SK-MEL-5 (cell line): ENCODE measurements around the gene TUBA4B. TPM values are rescaled to one million over a fixed set of nuclear protein-coding genes. Genes with fewer than 3 reads are reported as not detected.

ENCODE experiments used
- DNase-seq: peaks from one replicate; pipeline ENCODE4 v3.0.0-alpha.2; 2016; ENCODE audit warnings: low read depth, low spot score
- in situ Hi-C: cut with HindIII; loops from 2 replicates; pipeline ENCODE4 v1.10.0; 2016; ENCODE audit warnings: low sequenced_read_pairs, high pct_unique_total_duplicates, low pct_unique_long_range_greater_than_20kb
- total RNA-seq: library from RNA; depleted of rRNA; stranded (reverse); fragments of >200 nt; shearing (Covaris generic); gene quantifications from 2 replicates; pipeline ENCODE4 v1.2.3, GENCODE V29; 2014

The TUBA4B gene
- total RNA-seq, 1 experiment from 2014 or later, result not detected

DNA sequence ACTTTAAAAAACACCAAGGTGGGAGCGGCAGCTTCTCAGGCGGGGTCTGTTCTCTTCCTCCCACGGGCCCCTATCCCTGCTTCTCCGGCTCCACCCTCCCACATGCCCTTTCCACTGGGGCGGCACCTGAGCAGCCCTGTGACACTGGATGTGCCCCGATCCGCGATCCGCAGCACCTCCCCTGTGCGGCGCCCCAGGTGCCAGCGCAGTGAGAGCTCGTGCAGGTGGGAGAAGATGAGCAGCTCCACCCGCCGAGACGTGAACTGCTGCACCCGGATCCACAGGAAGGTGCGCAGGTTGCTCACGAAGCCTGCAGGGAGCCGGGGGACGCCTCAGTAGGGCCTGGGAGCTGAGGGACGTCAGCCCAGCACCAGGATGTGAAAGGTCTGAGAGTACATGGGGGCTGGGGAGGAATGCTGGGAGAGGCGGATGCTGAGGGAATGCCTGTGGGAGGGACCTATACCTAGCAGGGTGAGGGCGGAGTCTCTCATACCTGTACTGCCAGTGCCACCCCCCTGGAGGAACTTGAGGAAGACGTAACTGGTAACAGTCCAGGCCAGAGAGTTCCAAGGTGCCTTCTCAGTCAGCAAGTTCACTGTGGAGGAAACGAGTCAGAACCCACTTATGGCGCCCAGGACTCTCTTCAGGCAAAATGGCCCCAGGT is 37.0 kb upstream of the TUBA4B start:
- in situ Hi-C loops, result no loop called here
- DNase-seq, result no peak

DNA sequence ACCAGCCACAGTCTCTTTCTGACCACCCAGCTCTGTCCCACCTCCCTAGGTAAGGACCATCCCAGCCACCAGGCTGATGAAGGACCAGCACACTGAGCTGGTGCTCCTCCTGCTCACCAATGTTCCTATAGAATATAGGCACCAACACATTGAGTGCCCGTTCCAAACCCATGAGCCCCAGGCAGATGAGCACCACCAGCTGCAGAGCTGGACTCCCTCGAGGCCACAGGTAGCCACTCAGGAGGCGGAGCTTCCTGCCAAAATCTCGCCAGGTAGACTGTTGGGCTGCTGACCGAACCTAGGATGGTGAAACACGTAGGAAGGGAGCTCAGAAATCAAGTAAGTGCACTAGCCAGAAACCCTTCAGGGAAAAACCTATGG is 36.5 kb upstream of the TUBA4B start:
- in situ Hi-C loops, result no loop called here
- no peak for DNase-seq

DNA sequence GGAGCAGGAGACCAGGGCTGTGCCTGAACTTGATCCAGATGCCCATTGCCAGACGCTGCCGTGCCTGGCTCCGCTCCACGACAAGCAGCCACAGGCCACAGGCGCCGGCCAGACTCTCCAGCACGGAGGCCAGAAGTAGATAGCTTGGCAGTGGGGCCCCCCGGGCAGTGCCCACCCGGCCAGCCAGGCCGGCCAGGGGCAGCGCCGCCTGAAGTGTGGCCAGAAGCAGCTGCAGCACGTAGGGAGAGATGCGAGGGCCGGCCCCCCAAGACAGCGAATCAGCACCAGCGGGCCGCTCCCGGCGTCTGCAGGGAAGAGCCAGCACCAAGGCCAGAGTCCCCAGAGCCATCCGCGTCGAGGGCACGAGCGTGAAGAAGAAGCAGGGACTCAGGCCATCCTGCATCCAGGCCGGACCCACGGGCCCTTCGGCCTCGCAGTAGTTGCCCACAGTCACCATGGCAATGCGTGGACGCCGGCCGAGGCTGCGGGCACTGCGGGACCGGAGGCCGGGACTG is 34.8 kb upstream of the TUBA4B start:
- DNase-seq, result peak; percentile 56
- in situ Hi-C loops, result no loop called here

DNA sequence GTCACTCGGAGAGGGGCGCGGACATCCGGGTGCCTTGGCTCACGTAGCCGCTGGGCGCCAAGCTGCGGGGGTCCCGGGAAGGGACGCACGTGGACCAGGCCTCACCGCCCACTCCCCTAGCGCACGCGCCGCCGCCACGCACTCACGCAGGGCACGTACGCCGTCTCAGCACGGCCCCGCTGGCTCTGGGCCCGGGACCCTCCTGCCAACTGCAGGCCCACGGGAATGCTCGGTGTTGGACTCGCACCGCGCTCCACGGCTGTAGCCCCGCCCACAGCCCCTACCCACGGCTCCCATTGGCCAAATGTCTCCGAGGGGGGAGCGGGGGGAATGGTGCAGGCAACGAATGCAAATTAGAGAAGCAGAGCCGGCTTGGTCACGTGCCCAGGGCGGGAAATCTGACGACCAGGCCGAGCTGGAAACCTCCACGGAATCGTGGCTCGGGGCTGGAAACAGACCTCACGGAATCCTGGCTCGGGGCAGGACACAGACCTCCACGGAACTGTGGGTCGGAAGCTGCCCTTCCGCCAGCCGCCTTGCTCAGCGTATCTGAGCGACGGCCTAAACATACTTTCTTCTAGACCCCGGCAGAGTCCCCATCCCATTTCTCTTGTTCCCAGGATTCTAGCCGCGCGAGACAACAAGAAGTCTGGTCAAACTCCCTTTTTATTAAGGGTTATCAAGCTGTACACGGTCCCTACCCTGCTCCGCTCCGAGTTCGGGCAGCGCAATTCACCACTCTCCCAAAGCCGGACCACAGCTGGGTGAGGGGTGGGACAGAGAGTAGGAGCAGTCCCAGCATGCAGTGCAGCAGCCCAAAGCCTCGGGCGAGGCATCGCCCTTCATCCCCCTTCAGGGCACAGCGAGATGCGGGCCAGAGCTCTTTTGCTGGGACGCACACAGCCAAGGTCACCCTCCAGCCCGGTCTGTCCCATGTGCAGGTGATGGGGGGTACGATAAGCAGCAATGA is 34.0 kb upstream of the TUBA4B start, which contains the start of gene ABCB6:
TSS of gene ABCB6 (minus strand) at position 227 of the 970 bp plus-strand sequence. CDS start 285 bp downstream, outside the sequence.
- in situ Hi-C loops, result no loop called here
- DNase-seq, result peak; percentile 95

DNA sequence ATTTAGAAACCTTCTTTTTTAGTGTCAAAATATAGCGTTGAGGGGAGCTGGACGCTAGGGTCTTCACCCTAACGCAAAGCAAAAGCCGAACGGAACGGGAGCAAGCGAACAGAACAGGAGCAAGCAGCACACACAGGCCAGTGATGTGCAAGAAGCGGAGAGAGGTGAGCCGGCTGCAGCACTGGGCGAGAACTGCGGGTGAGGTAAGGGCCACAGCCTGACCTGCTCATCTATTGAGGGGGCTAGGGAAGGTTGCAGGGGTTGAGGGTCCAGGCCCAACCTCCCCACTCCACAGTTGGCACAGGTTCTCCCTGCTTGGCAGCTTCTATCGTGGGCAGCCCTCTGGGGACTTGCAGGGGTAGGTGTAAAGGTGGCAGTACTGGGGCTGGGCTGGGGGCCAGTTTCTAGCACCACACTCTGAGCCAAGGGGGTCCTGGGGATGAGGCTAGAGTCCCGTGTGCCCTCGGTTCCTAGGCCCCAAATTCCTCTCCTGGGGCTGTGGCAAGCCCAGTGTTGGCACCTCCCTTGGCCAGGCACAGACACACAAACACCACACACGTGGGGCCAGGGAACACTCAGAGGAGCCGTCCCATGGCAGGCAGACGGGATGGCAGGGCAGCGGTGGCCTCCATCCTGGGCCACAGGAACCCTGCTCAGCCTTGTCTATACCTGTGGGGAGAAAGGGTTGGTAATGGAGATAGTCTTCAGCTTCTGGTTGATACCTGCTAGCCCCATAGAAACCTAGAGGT is 33.1 kb upstream of the TUBA4B start:
- in situ Hi-C loops, result no loop called here
- DNase-seq, result no peak

DNA sequence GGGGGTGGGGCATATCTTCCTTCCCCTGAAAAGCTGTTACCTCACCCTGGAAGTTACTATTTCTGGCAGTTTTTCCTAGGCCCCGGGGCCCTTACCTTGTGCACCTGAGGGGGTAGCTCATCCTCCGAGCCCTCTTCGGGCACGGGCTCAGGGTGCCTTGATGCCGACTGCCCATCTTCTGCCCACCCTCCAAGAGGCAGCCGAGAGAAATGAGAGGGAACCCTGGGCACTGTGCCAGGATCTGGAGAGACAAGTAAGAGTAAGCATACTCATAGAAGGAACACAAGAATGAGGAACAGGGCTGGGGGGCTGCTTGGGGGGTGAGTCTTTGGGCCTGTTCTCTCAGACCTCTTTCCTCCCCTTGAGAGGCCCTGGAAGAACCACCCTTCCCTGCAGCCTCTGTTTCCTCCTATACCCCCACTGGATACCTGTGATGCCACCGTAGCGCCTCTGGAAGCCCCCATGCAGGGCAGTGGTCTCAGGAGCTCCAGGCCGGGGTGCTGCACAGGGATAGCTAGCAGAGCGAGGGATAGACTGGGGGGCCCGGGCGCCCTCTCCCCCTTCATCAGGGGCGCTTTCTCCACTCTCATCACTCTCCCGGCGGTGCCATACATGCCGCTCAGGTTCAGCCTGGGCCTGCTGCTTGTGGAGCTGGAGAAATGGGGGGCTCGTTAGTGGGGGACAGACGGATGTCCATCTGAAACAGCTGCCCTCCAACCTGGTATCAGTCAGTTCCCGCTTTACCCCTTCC is 32.2 kb upstream of the TUBA4B start:
- no peak for DNase-seq
- in situ Hi-C loops, result no loop called here

DNA sequence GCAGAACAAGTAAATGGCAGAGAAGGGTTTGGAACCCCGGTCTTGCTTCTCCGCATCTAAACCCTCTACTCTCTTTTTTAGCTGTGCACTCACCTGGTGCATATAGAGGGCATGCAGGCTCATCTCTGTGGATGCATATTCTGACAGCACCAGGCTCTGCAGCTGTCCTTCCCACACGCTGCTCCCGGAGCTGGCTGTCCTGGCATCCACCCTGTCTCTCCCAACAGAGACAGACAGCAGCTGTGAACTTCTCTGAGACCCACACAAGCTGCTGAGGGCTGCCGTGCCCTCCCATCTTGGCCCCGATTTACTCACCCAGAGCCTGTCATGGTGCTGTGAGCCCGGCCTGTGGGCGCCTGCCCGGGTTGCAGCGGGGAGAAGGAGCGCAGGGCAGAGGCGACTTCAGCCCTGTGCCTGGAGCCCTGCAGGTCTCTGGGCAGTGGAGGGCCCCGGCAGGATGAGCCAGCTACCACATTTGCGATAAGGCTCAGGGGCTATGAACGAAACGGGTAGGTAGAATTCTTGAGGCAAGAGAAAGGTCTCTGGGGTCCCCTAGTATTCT is 31.0 kb upstream of the TUBA4B start:
- DNase-seq, result no peak
- in situ Hi-C loops, result no loop called here

DNA sequence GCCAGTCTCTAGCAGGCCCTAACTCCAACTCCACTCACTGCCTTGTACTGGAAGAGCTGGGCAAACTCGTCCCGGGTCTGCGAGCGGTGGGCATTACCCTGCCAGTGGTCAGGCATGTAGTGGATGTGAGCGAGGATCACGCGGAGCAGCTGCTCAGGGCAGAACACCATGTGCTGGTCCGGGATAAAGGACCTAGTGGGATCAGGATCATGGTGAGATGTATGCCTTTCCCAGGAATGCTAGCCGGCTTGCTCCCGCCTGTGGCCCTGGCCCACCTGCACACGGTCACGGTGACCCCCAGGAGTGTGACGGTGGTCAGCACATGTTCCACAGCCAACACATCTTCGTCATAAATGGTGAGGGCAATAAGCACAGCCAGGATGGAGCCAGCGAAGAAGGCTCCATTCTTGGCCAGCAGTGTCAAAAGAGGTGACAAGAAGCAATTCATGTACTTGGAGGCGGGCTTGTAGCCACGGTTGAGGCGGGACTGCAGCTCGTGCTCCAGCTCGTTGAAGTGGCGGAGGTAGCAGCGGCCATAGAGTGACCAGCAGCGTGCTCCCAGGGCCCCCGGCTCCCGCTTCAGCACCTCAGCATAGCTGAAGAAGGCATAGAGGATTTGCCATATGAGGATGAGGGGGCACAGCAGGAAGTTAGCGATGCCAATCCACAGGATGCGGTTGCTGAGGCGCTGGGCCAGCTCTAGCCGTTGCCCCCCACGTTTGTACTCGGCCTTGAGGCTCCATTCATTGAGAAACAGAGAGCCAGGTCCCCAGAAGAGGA is 29.0 kb upstream of the TUBA4B start:
- in situ Hi-C loops, result no loop called here

DNA sequence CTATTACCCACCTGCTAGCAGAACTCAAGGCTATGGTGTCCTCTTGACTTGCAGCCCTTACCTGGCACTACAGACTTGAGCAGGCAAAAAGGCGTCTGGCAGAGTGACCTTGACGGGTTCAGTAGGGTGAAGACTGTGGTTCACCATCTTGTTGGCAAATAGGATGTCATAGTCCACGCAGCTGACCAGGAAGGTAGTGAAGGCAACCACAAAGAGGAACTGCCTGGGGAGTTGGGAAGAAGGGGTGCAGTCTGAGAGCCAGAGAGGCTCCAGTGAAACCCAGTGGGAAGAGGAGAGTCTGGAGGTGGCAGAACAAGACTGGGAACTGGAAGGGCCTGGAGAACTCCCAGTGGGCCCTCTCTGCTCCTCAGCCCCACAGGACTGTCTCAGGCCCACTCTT is 27.7 kb upstream of the TUBA4B start:
- DNase-seq, result no peak

More for the DNA sequence above, 29.0 kb upstream of the TUBA4B start:
- no peak for DNase-seq

DNA sequence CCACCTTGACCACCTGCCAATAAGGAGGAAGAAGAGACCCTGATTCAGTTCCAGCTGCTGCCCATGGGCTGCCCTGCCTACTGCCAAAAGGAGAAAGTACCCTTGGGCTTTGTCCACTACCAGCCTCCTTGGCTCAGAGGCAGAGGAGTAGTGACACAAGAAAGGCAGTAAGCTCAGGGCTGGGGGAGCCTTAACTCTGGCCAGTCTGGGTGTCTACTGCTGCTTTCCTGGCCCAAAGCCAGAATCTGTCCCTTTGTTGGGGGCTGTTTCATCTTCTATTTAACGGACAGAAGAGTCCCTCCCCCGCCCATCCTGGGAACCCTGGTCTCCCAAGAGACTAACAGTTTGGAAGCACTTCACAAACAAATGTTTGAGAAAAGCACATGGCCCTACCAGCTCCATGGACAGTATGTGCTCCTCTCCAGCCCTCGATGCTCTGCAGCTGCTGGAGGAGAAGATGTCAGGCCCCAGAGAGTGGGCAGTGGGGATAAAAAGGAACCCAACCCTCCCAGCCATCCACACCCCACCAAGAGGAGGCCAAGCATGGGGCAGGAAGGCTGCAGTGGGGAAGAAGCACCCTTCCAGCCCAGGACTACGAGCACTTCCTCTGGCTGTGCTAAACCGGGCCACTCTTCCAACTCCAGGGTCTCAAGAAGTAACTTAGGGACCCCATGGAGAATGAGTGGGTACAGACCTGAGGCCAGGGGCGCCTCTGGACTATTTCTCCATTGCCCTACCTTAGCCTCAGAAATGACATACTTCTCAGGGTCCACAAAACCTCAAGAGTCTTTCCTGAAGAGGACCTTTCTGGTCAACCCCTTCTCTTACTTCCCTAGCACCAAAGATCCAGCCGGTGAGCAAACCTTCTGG is 24.8 kb upstream of the TUBA4B start:
- in situ Hi-C loops, result no loop called here
- DNase-seq, result no peak

More for the DNA sequence above, 27.7 kb upstream of the TUBA4B start:
- in situ Hi-C loops, result no loop called here

DNA sequence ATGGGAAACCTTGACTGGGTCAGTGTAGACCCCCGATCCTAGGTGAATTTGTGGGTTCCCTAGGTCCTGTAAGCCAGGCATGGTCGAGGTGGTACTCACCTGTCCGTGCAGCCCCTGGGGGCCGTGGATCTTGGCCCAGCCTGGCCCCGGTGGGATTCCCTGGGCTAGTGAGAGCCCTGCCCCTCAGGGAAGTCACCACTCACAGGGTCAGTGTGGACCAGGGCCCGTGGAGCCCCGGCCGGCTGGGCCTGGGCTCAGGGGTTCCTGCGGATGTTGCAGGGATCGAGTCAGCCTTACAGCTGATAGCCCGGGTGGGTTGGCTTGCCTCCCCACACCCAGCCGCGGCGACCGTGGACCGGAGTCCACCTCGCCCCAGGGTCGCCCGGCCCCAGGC is 24.1 kb upstream of the TUBA4B start:
- no peak for DNase-seq
- in situ Hi-C loops, result no loop called here

DNA sequence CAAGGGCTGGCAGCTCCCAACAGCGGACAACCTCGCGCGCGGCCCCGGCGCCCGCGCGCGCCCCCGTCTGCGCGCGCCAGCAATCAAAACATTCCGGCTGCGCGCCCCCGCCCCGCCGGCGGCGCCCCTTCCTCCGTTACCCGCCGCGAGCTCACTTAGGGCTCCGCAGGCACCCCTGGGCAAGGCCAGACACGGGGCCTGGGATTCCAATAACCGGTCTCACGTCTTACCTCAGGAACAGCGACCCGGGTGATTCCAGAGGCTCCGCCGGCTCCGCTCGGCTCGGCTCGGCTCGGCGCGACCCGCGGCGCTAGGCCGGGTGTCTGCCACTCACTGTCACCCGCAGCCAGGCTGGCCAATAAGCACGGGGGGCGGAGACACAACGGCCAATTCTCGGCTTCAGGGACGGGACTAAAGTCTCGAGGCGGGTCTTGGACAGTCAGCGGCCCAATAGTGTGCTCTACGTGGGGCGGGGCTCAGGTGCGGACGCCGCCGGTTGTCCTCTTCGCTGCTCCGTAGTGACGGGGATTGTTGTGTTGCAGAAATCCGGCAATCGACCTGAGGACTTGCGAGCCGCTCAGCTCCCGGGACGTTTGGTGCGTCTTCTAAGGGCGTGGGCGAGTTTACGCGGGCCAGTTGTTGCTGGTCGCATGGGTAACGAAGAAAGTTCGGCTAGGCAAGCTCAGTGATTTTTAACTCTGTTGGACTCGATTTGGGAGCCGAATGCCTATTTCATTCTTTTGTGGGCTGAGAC is 23.6 kb upstream of the TUBA4B start, which contains the start of the genes ANKZF1 and ATG9A:
TSS of gene ANKZF1 (plus strand) at position 502 of the 754 bp plus-strand sequence. CDS start 452 bp downstream, outside the sequence.
TSS of gene ATG9A (minus strand) at position 332 of the 754 bp plus-strand sequence. CDS start 1,612 bp downstream, outside the sequence.
- DNase-seq, result peak; percentile 99
- in situ Hi-C loops, result no loop called here

DNA sequence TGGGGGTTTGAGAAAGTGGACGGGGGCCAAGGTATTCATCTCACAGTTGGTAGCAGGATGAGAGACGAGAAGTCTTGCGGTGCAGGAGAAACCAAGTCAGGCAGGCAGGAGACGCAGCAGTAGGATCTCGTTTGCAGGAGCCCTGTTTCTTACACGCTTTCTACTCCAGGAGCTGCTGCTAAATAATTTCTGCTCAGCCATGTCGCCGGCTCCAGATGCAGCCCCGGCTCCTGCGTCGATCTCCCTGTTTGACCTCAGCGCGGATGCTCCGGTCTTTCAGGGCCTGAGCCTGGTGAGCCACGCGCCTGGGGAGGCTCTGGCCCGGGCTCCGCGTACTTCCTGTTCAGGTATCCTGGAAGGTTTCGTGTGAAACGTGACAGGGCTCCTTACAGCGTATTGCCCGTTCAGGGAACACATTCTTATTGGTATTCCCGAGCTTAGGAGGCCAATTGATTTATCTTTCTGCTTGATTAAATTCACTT is 22.9 kb upstream of the TUBA4B start:
- in situ Hi-C loops, result no loop called here
- DNase-seq, result peak; percentile 14

DNA sequence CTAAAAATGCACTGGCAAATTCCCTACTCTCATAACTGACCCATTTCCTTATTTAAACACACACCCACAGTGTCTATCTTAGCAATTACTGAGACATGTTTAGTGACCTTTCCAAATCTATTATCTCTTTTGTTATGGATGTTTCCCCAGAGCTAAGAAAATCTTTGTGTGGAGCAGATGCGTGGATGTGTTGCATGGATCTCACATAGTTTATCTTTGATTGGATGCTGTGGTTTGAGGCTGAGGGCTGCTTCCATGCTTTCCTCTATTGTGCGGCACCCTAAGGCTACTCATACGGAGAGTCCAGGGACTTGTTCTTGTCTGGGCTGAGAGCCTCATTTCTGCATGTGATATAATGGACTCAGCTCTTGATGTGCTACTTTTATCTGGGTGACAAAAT is 18.7 kb upstream of the TUBA4B start:
- in situ Hi-C loops, result no loop called here
- DNase-seq, result no peak
